Epithelial cell of esophagus (primary cell): ENCODE results near the gene ZNF92.

Experiments used
- DNase-seq: peaks from one replicate; pipeline ENCODE4 v3.0.0; 2010; ENCODE audit warnings: low read depth
- H3K4me3 ChIP-seq: 2 replicates; pipeline ENCODE4 v1.5.1; 2011; ENCODE audit warnings: mild to moderate bottlenecking, low read length, control low read depth
- CTCF ChIP-seq: IDR thresholded peaks from 2 replicates; pipeline ENCODE4 v1.5.1; 2011; ENCODE audit warnings: low read depth, mild to moderate bottlenecking, low read length, control low read depth, inconsistent platforms; ENCODE audit not compliant: insufficient read depth; ENCODE audit errors: missing control alignments

The ZNF92 gene

GRCh38 chr7:65429642-65430343 lies 56.1 kb downstream of the ZNF92 start:
- DNase-seq, result no peak
- no peak overlapping the region for H3K4me3 ChIP-seq

GRCh38 chr7:65430344-65431186 lies 56.9 kb downstream of the ZNF92 start:
- DNase-seq, result no peak
- no peak for TF ChIP-seq CTCF
- H3K4me3 ChIP-seq, result no peak overlapping the region

More at GRCh38 chr7:65429642-65430343, 56.1 kb downstream of the ZNF92 start:
- no peak for TF ChIP-seq CTCF

GRCh38 chr7:65434307-65434706 lies 60.7 kb downstream of the ZNF92 start:
- no peak for DNase-seq
- no peak for TF ChIP-seq CTCF
- no peak overlapping the region for H3K4me3 ChIP-seq

GRCh38 chr7:65436163-65436562 lies 62.5 kb downstream of the ZNF92 start:
- no peak for TF ChIP-seq CTCF
- H3K4me3 ChIP-seq, result no peak overlapping the region
- no peak for DNase-seq

GRCh38 chr7:65438598-65438997 lies 64.9 kb downstream of the ZNF92 start:
- H3K4me3 ChIP-seq, result no peak overlapping the region
- peak; percentile 95 for DNase-seq
- TF ChIP-seq CTCF, result no peak

GRCh38 chr7:65441010-65441409 lies 67.4 kb downstream of the ZNF92 start:
- no peak for TF ChIP-seq CTCF
- DNase-seq, result peak; percentile 61
- no peak overlapping the region for H3K4me3 ChIP-seq
